IMR-90 (cell line): ENCODE data around the gene FBXW10B. TPM values are rescaled to one million over a fixed set of nuclear protein-coding genes. Genes with fewer than 3 reads are reported as not detected.
A peak's percentile ranks its signal among the peaks of the same experiment; 100 is the strongest.
"Not testable (repeated sequence)": the region's sequence is repeated elsewhere in the genome, so short reads cannot be mapped to it uniquely, and the experiment has no call there.

ENCODE experiments used
- ATAC-seq: fragments of 200-7000 bp; cut with Tn5 transposase; 2 replicates; pipeline ENCODE4 v1.9.1; 2020; ENCODE audit warnings: low read depth, mild to moderate bottlenecking, moderate library complexity
- BruUV-seq: library from RNA; stranded (reverse); fragments of 400-500 nt; replicated peaks from 2 replicates; lab custom pipeline; 2021; lab: Mats Ljungman, UMichigan
- CTCF ChIA-PET: fragments of 300-600 bp; formaldehyde crosslinking; extraction: SDS; loops from one replicate; lab custom pipeline; 2021; ENCODE audit warnings: antibody characterized with exemption; lab: Yijun Ruan, JAX
- POLR2A ChIA-PET: fragments of 300-600 bp; sonication (Branson Sonifier 250); formaldehyde crosslinking; loops from one replicate; lab custom pipeline; 2022; ENCODE audit warnings: antibody characterized with exemption; ENCODE audit not compliant: unreplicated experiment; lab: Charles Lee
- DNase-seq: peaks from one replicate; pipeline ENCODE4 v3.0.0; 2013
- H2AFZ ChIP-seq: replicated peaks from 2 replicates; pipeline ENCODE3; 2013; ENCODE audit warnings: low read length, mild to moderate bottlenecking; ENCODE audit not compliant: poor library complexity
- H2AK5ac ChIP-seq: 2 replicates; pipeline ENCODE4 v1.6.1; 2013; ENCODE audit warnings: low read depth, low read length, inconsistent platforms
- H2AK9ac ChIP-seq: replicated peaks from 2 replicates; pipeline ENCODE3; 2013; ENCODE audit warnings: mild to moderate bottlenecking, low read depth, low read length, moderate library complexity; ENCODE audit not compliant: poor library complexity
- H2BK120ac ChIP-seq: 2 replicates; pipeline ENCODE4 v1.6.1; 2013; ENCODE audit warnings: low read depth, low read length, inconsistent platforms
- H2BK15ac ChIP-seq: 3 replicates; pipeline ENCODE4 v1.6.1; 2013; ENCODE audit warnings: low read depth, low read length, inconsistent platforms
- H2BK20ac ChIP-seq: 2 replicates; pipeline ENCODE4 v1.6.1; 2013; ENCODE audit warnings: low read depth, mild to moderate bottlenecking, inconsistent platforms, low read length, moderate library complexity
- H2BK5ac ChIP-seq: 2 replicates; pipeline ENCODE4 v1.6.1; 2013; ENCODE audit warnings: mild to moderate bottlenecking, low read depth, low read length, inconsistent platforms; ENCODE audit not compliant: poor library complexity, severe bottlenecking
- H3K14ac ChIP-seq: replicated peaks from 2 replicates; pipeline ENCODE4 v1.6.1; 2013; ENCODE audit warnings: low read depth, low read length, inconsistent platforms
- H3K18ac ChIP-seq: 2 replicates; pipeline ENCODE4 v1.6.1; 2013; ENCODE audit warnings: low read depth, low read length, control low read depth
- H3K23ac ChIP-seq: 2 replicates; pipeline ENCODE4 v1.6.1; 2013; ENCODE audit warnings: low read depth, low read length, inconsistent platforms
- H3K27ac ChIP-seq: 2 replicates; pipeline ENCODE4 v1.5.1; 2013; ENCODE audit warnings: mild to moderate bottlenecking, control low read depth, low read length; ENCODE audit not compliant: insufficient read depth
- H3K27me3 ChIP-seq: 2 replicates; pipeline ENCODE4 v1.6.1; 2013; ENCODE audit warnings: low read length; ENCODE audit not compliant: control insufficient read depth, insufficient read depth
- H3K36me3 ChIP-seq: 2 replicates; pipeline ENCODE4 v1.6.1; 2013; ENCODE audit warnings: low read length, mixed read lengths; ENCODE audit not compliant: control insufficient read depth, insufficient read depth
- H3K4ac ChIP-seq: 2 replicates; pipeline ENCODE4 v1.6.1; 2013; ENCODE audit warnings: low read depth, low read length, inconsistent platforms
- H3K4me1 ChIP-seq: 2 replicates; pipeline ENCODE4 v1.6.1; 2013; ENCODE audit warnings: low read length, mixed read lengths; ENCODE audit not compliant: control insufficient read depth, insufficient read depth
- H3K4me2 ChIP-seq: 2 replicates; pipeline ENCODE4 v1.6.1; 2013; ENCODE audit warnings: low read depth, mild to moderate bottlenecking, control low read depth, low read length, moderate library complexity
- H3K4me3 ChIP-seq: 2 replicates; pipeline ENCODE4 v1.5.1; 2013; ENCODE audit warnings: low read depth, mild to moderate bottlenecking, control low read depth, low read length, moderate library complexity; ENCODE audit not compliant: insufficient read depth
- H3K56ac ChIP-seq: 2 replicates; pipeline ENCODE4 v1.6.1; 2013; ENCODE audit warnings: low read length, inconsistent platforms; ENCODE audit not compliant: insufficient read depth; ENCODE audit errors: extremely low read depth
- H3K79me1 ChIP-seq, 2 experiments: 2 replicates each; pipeline ENCODE4 v1.6.1; 2013; ENCODE audit warnings: low read length in 2 of 2, inconsistent platforms in 1 of 2, low read depth in 1 of 2
- H3K9ac ChIP-seq: 2 replicates; pipeline ENCODE4 v1.6.1; 2013; ENCODE audit warnings: low read depth, low read length, control low read depth
- H3K9me1 ChIP-seq: 2 replicates; pipeline ENCODE4 v1.6.1; 2013; ENCODE audit warnings: low read length, inconsistent platforms; ENCODE audit not compliant: insufficient read depth
- H3K9me3 ChIP-seq: 2 replicates; pipeline ENCODE4 v1.6.1; 2013; ENCODE audit warnings: low read length; ENCODE audit not compliant: control insufficient read depth, insufficient read depth
- H4K20me1 ChIP-seq: 2 replicates; pipeline ENCODE4 v1.6.1; 2013; ENCODE audit warnings: low read length, inconsistent platforms; ENCODE audit not compliant: insufficient read depth
- H4K5ac ChIP-seq: 2 replicates; pipeline ENCODE4 v1.6.1; 2013; ENCODE audit warnings: mild to moderate bottlenecking, low read depth, low read length, control low read depth
- H4K8ac ChIP-seq, 2 experiments: 2 replicates each; pipeline ENCODE4 v1.6.1; 2013; ENCODE audit warnings: low read depth in 2 of 2, low read length in 2 of 2, control low read depth in 1 of 2, inconsistent platforms in 1 of 2
- H4K91ac ChIP-seq: 2 replicates; pipeline ENCODE4 v1.6.1; 2013; ENCODE audit warnings: low read depth, low read length, inconsistent platforms; ENCODE audit not compliant: insufficient read depth
- WGBS, 2 experiments: methylation state at CpG; one replicate each; pipeline versions ENCODE4 v1.1.5 to v1.1.7; 2013; ENCODE audit warnings: missing lambda C conversion rate in 2 of 2; ENCODE audit not compliant: insufficient read length in 1 of 2; ENCODE audit errors: extremely low coverage in 2 of 2; 5-methylcytosine and 5-hydroxymethylcytosine counted together
- dilution Hi-C: fragments of 300-500 bp; cut with HindIII; formaldehyde crosslinking; loops from one replicate; pipeline ENCODE4 v1.14.3; 2018; ENCODE audit warnings: low sequenced_read_pairs; ENCODE audit not compliant: unreplicated experiment
- in situ Hi-C: fragments of 300-500 bp; cut with MboI; formaldehyde crosslinking; loops from 3 replicates; pipeline ENCODE4 v1.14.3; 2019; ENCODE audit warnings: low sequenced_read_pairs, inconsistent platforms, mixed read lengths
- intact Hi-C: fragments of 100-400 bp; cut with micrococcal nuclease; formaldehyde crosslinking; loops from 2 replicates; pipeline ENCODE4 v1.10.0; 2022
- polyA plus RNA-seq, 3 experiments: library from polyadenylated mRNA; depleted of rRNA; stranded (reverse); fragments of >200 nt; gene quantifications; 2 replicates each; pipeline ENCODE4 v1.2.3, GENCODE V29; 2012; ENCODE audit warnings: low replicate concordance in 1 of 3
- total RNA-seq: library from RNA; depleted of rRNA; stranded (reverse); fragments of >200 nt; gene quantifications from 2 replicates; pipeline ENCODE4 v1.2.3, GENCODE V29; 2012

FBXW10B gene
- total and polyA plus RNA-seq, 2 of the 4 experiments (the other 2 are of a cell fraction): under 0.01 to 0.43 TPM

DNA sequence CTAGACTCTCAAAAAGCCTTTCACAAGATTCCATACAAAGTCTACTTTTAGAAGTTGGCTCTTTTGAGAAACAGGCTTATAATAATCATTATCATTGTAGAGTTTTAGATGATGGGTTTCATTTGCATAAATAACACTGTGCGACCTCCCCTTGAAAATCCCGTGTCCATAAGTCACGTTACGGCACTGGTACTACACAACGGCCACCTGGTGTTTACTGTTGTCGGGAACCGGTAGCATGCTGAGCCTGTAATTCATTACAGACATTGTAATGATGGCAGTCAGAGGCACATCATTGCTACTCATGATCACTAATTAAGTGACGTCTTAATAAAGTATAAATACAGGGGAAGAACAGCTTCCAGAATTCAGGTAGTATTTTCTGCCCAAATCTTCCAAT, 31.5 kb downstream of the FBXW10B start:
- H3K9ac ChIP-seq, H2AFZ ChIP-seq, H2AK9ac ChIP-seq, H3K4me3 ChIP-seq, H3K14ac ChIP-seq, in situ Hi-C loops, H3K56ac ChIP-seq, H4K20me1 ChIP-seq, H4K91ac ChIP-seq, H3K27ac ChIP-seq, intact Hi-C loops, CTCF ChIA-PET, H4K5ac ChIP-seq, H3K18ac ChIP-seq, H2BK15ac ChIP-seq, H3K36me3 ChIP-seq, H3K4ac ChIP-seq, H3K27me3 ChIP-seq, DNase-seq, H2AK5ac ChIP-seq, H3K9me3 ChIP-seq, H3K9me1 ChIP-seq, H2BK20ac ChIP-seq, POLR2A ChIA-PET, H2BK5ac ChIP-seq, H3K23ac ChIP-seq, BruUV-seq, dilution Hi-C loops, H4K8ac ChIP-seq, H3K4me1 ChIP-seq, H2BK120ac ChIP-seq, H3K79me1 ChIP-seq: not testable (repeated sequence)
- peak overlapping the region; percentile 50 for H3K4me2 ChIP-seq
- 87% methylated on average over 7 of the region's 8 CpGs; no CpG with 5 or more reads in 1 of the 2 experiments for WGBS, 2 experiments
- peak; percentile 11; the same call in 1 of the 2 replicates for ATAC-seq

DNA sequence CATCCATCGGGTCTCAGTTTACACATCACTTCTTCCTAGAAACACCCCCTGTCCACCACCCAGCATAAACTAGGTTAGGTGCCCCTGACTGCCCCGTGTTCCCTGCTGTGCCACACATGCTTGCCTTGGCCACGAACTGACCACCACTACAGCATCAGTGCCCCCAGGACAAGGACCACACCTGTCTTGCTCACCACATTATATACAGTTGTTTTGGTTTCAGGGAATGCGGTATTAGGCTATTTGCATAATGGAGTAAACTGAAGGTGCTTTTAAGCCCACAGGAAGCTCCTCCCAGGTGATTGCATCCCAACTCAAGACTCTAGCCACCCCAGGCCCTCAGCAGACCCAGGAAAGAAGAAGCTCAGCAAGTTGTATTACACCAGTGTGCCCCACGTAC, 36.2 kb downstream of the FBXW10B start:
- ATAC-seq, H3K27ac ChIP-seq, H3K4me1 ChIP-seq, H2BK15ac ChIP-seq, H3K9me3 ChIP-seq, H3K9ac ChIP-seq, H3K4ac ChIP-seq, H4K91ac ChIP-seq, dilution Hi-C loops, H4K5ac ChIP-seq, POLR2A ChIA-PET, H3K9me1 ChIP-seq, H2BK5ac ChIP-seq, H3K18ac ChIP-seq, H4K8ac ChIP-seq, H3K36me3 ChIP-seq, BruUV-seq, DNase-seq, H3K4me3 ChIP-seq, H3K14ac ChIP-seq, H2AK5ac ChIP-seq, intact Hi-C loops, H3K27me3 ChIP-seq, H4K20me1 ChIP-seq, H2AFZ ChIP-seq, H2BK120ac ChIP-seq, H3K56ac ChIP-seq, H3K4me2 ChIP-seq, CTCF ChIA-PET, H3K79me1 ChIP-seq, in situ Hi-C loops, H3K23ac ChIP-seq, H2BK20ac ChIP-seq, H2AK9ac ChIP-seq: not testable (repeated sequence)
- no CpG with 5 or more reads among the region's 5 CpGs for WGBS, 2 experiments
